H1 (cell line): Measurements from ENCODE around the gene CEACAM16. TPM values are rescaled to one million over a fixed set of nuclear protein-coding genes. Genes with fewer than 3 reads are reported as not detected.

Experiments used
- CTCF ChIA-PET: fragments of 300-600 bp; sonication (Branson Sonifier 250); formaldehyde crosslinking; loops from one replicate; lab custom pipeline; 2021; ENCODE audit not compliant: partially characterized antibody; lab: Charles Lee
- POLR2A ChIA-PET: fragments of 300-600 bp; sonication (Branson Sonifier 250); formaldehyde crosslinking; loops from one replicate; lab custom pipeline; 2021; ENCODE audit warnings: inconsistent platforms; ENCODE audit not compliant: partially characterized antibody; lab: Charles Lee
- DNase-seq, 2 experiments: peaks; one replicate each; pipeline versions ENCODE4 v3.0.0 to v3.0.0-alpha.2; 2010 to 2022; ENCODE audit warnings: low spot score in 2 of 2, low read depth in 1 of 2, mixed read lengths in 1 of 2
- FAIRE-seq: peaks from 2 replicates; lab custom pipeline; 2011; peaks lifted over from hg19 to GRCh38; lab: Jason Lieb, UNC
- H2AFZ ChIP-seq: 2 replicates; pipeline ENCODE4 v1.8.1; 2012; ENCODE audit warnings: low read length, inconsistent platforms
- H2AK5ac ChIP-seq: 2 replicates; pipeline ENCODE4 v1.6.1; 2013; ENCODE audit warnings: low read depth, low read length
- H2BK120ac ChIP-seq: replicated peaks from 2 replicates; pipeline ENCODE3; 2013; ENCODE audit warnings: low read depth, low read length, inconsistent platforms
- H2BK12ac ChIP-seq: 2 replicates; pipeline ENCODE4 v1.6.1; 2013; ENCODE audit warnings: low read depth, low read length
- H2BK15ac ChIP-seq: 2 replicates; pipeline ENCODE4 v1.6.1; 2013; ENCODE audit warnings: low read length
- H2BK20ac ChIP-seq: 2 replicates; pipeline ENCODE4 v1.6.1; 2013; ENCODE audit warnings: low read length
- H2BK5ac ChIP-seq: 2 replicates; pipeline ENCODE4 v1.6.1; 2013; ENCODE audit warnings: low read depth, low read length
- H3K14ac ChIP-seq: 2 replicates; pipeline ENCODE4 v1.6.1; 2013; ENCODE audit warnings: inconsistent platforms; ENCODE audit not compliant: insufficient read length
- H3K18ac ChIP-seq: 2 replicates; pipeline ENCODE4 v1.6.1; 2013; ENCODE audit warnings: low read length; ENCODE audit errors: extremely low read depth
- H3K23ac ChIP-seq: 2 replicates; pipeline ENCODE4 v1.6.1; 2013; ENCODE audit warnings: inconsistent platforms; ENCODE audit not compliant: insufficient read length
- H3K23me2 ChIP-seq: 2 replicates; pipeline ENCODE4 v1.6.1; 2013; ENCODE audit warnings: low read depth, low read length
- H3K27ac ChIP-seq: 2 replicates; pipeline ENCODE4 v1.6.1; 2011; ENCODE audit warnings: low read depth, low read length, inconsistent platforms
- H3K27me3 ChIP-seq, 4 experiments: replicated peaks in 1 of 4; 1 replicate in 1 of 4; 2 replicates in 3 of 4; pipeline versions ENCODE4 v1.6.1 to v1.8.1; 2011 to 2013; ENCODE audit warnings: low read length in 3 of 4, mild to moderate bottlenecking in 3 of 4, inconsistent platforms in 2 of 4, mixed read lengths in 2 of 4, moderate library complexity in 1 of 4; ENCODE audit not compliant: control insufficient read depth in 3 of 4, insufficient read depth in 3 of 4; ENCODE audit errors: extremely low read depth in 1 of 4
- H3K36me3 ChIP-seq, 4 experiments: 2 replicates each; pipeline versions ENCODE4 v1.6.1 to v1.8.1; 2011 to 2013; ENCODE audit warnings: mild to moderate bottlenecking in 4 of 4, low read length in 3 of 4, moderate library complexity in 2 of 4, control low read depth in 1 of 4, inconsistent platforms in 1 of 4; ENCODE audit not compliant: insufficient read depth in 4 of 4, control insufficient read depth in 2 of 4
- H3K4ac ChIP-seq: replicated peaks from 2 replicates; pipeline ENCODE3; 2013; ENCODE audit warnings: low read length, low read depth, mixed read lengths, inconsistent platforms; ENCODE audit not compliant: insufficient read length
- H3K4me1 ChIP-seq, 4 experiments: replicated peaks in 1 of 4; 1 replicate in 1 of 4; 2 replicates in 3 of 4; pipeline versions ENCODE4 v1.6.1 to v1.8.1; 2011 to 2013; ENCODE audit warnings: low read length in 3 of 4, inconsistent platforms in 2 of 4, mixed read lengths in 1 of 4; ENCODE audit not compliant: insufficient read depth in 4 of 4, control insufficient read depth in 3 of 4
- H3K4me2 ChIP-seq, 2 experiments: 2 replicates each; pipeline versions ENCODE4 v1.6.1 to v1.8.1; 2011 to 2013; ENCODE audit warnings: low read depth in 2 of 2, low read length in 2 of 2, control low read depth in 1 of 2, inconsistent platforms in 1 of 2, mild to moderate bottlenecking in 1 of 2; ENCODE audit not compliant: insufficient read depth in 1 of 2
- H3K4me3 ChIP-seq, 4 experiments: fragments of 200-600, 300-600 bp in 1 of 4; sonication (generic), shearing (Covaris generic), sonication (Bioruptor Twin) in 1 of 4; 2 replicates each; pipeline versions ENCODE4 v1.5.1 to v1.8.1; 2011 to 2016; ENCODE audit warnings: low read length in 4 of 4, low read depth in 3 of 4, control low read depth in 2 of 4, inconsistent platforms in 2 of 4, mild to moderate bottlenecking in 2 of 4, mixed read lengths in 1 of 4, moderate library complexity in 1 of 4; ENCODE audit not compliant: insufficient read depth in 2 of 4; ENCODE audit errors: extremely low read depth in 1 of 4
- H3K56ac ChIP-seq: replicated peaks from 2 replicates; pipeline ENCODE3; 2013; ENCODE audit warnings: low read depth, mild to moderate bottlenecking, mixed read lengths, low read length, inconsistent platforms; ENCODE audit not compliant: insufficient read length
- H3K79me1 ChIP-seq: 2 replicates; pipeline ENCODE4 v1.6.1; 2013; ENCODE audit warnings: low read depth, low read length, control low read depth
- H3K79me2 ChIP-seq, 2 experiments: 2 replicates each; pipeline versions ENCODE4 v1.6.1 to v1.8.1; 2012 to 2013; ENCODE audit warnings: low read length in 2 of 2, mild to moderate bottlenecking in 2 of 2, inconsistent platforms in 1 of 2; ENCODE audit not compliant: insufficient read depth in 2 of 2, control insufficient read depth in 1 of 2
- H3K9ac ChIP-seq, 4 experiments: replicated peaks in 1 of 4; 1 replicate in 1 of 4; 2 replicates in 3 of 4; pipeline versions ENCODE4 v1.6.1 to v1.8.1; 2011 to 2013; ENCODE audit warnings: low read depth in 3 of 4, low read length in 3 of 4, control low read depth in 2 of 4, mild to moderate bottlenecking in 2 of 4, moderate library complexity in 2 of 4, inconsistent platforms in 1 of 4; ENCODE audit errors: extremely low read depth in 1 of 4
- H3K9me3 ChIP-seq, 2 experiments: 2 replicates each; pipeline versions ENCODE4 v1.6.1 to v1.8.1; 2012 to 2013; ENCODE audit warnings: mild to moderate bottlenecking in 2 of 2, moderate library complexity in 2 of 2, control low read depth in 1 of 2, inconsistent platforms in 1 of 2, low read depth in 1 of 2, low read length in 1 of 2, mixed read lengths in 1 of 2; ENCODE audit not compliant: insufficient read depth in 2 of 2
- H4K20me1 ChIP-seq, 2 experiments: replicated peaks in 1 of 2; 2 replicates each; pipeline versions ENCODE3 to v1.8.1; 2011 to 2013; ENCODE audit warnings: inconsistent platforms in 2 of 2, low read length in 2 of 2, mild to moderate bottlenecking in 1 of 2; ENCODE audit not compliant: insufficient read depth in 2 of 2, control insufficient read depth in 1 of 2
- H4K5ac ChIP-seq: 2 replicates; pipeline ENCODE4 v1.6.1; 2013; ENCODE audit warnings: low read length, low read depth, mixed read lengths, inconsistent platforms; ENCODE audit not compliant: insufficient read length
- H4K8ac ChIP-seq: 2 replicates; pipeline ENCODE4 v1.8.0; 2013; ENCODE audit warnings: mild to moderate bottlenecking, moderate library complexity, low read length, inconsistent platforms; ENCODE audit not compliant: insufficient read depth; ENCODE audit errors: extremely low read depth
- H4K91ac ChIP-seq: replicated peaks from 2 replicates; pipeline ENCODE3; 2013; ENCODE audit warnings: low read length, mixed read lengths, inconsistent platforms; ENCODE audit not compliant: insufficient read length
- CREB1 ChIP-seq: IDR thresholded peaks from 2 replicates; pipeline ENCODE4 v1.6.1; 2012; ENCODE audit warnings: inconsistent platforms
- CTCF ChIP-seq, 3 experiments: IDR thresholded peaks; 1 replicate in 2 of 3; 2 replicates in 1 of 3; pipeline versions ENCODE4 v1.5.1 to v1.6.1; 2011; ENCODE audit warnings: low read length in 3 of 3, mild to moderate bottlenecking in 3 of 3, inconsistent platforms in 2 of 3, low read depth in 1 of 3, moderate library complexity in 1 of 3; ENCODE audit not compliant: insufficient read depth in 1 of 3; ENCODE audit errors: control extremely low read depth in 1 of 3
- POLR2A ChIP-seq, 2 experiments: IDR thresholded peaks; 1 replicate in 1 of 2; 2 replicates in 1 of 2; pipeline ENCODE4 v1.6.1; 2011; ENCODE audit warnings: low read depth in 2 of 2, low read length in 2 of 2, mild to moderate bottlenecking in 2 of 2; ENCODE audit errors: control extremely low read depth in 1 of 2
- POU5F1 ChIP-seq: IDR thresholded peaks from 2 replicates; pipeline ENCODE4 v1.6.1; 2011; ENCODE audit warnings: low read depth, mild to moderate bottlenecking, low read length, moderate library complexity
- SIRT6 ChIP-seq: IDR thresholded peaks from one replicate; pipeline ENCODE4 v1.7.1; 2012; ENCODE audit warnings: low read length, inconsistent platforms
- SUZ12 ChIP-seq: fragments of 200-600 bp; sonication (generic); IDR thresholded peaks from 2 replicates; pipeline ENCODE4 v1.6.1; 2012; ENCODE audit warnings: mild to moderate bottlenecking, inconsistent platforms, low read length, moderate library complexity, mixed read lengths
- TEAD4 ChIP-seq: IDR thresholded peaks from 2 replicates; pipeline ENCODE4 v1.6.1; 2012; ENCODE audit warnings: low read depth, low read length, inconsistent platforms, mixed read lengths
- WGBS, 2 experiments: shearing (Covaris generic) in 1 of 2; methylation state at CpG; one replicate each; pipeline versions ENCODE4 v1.1.6 to v1.1.7; 2013 to 2015; ENCODE audit warnings: low lambda C conversion rate in 2 of 2, mixed read lengths in 2 of 2, inconsistent platforms in 1 of 2, low coverage in 1 of 2, missing lambda C conversion rate in 1 of 2; ENCODE audit not compliant: insufficient replicate concordance in 2 of 2, insufficient coverage in 1 of 2, insufficient read length in 1 of 2; ENCODE audit errors: extremely low coverage in 1 of 2, missing lambda C conversion rate in 1 of 2; 5-methylcytosine and 5-hydroxymethylcytosine counted together
- polyA plus RNA-seq, 7 experiments: library from polyadenylated mRNA; depleted of rRNA in 3 of 7; stranded (reverse) in 5 of 7; unstranded in 2 of 7; fragments of >200 nt in 5 of 7; fragments of 200-250 nt in 2 of 7; gene quantifications; 1 replicate in 5 of 7; 2 replicates in 1 of 7; 4 replicates in 1 of 7; pipeline versions ENCODE4 v1.2.1 to v1.2.3, GENCODE V29; 2011 to 2013; ENCODE audit warnings: missing spikeins in 2 of 7, mixed read lengths in 2 of 7
- total RNA-seq: library from RNA; stranded (reverse); fragmentation: NEBNext Ultra II Directional; extraction: Animal tissue kit (Norgen Biotek cat#: 25700); gene quantifications from 2 replicates; pipeline ENCODE4 v1.2.1, GENCODE V29; 2021

Gene CEACAM16
- total and polyA plus RNA-seq, 2 of the 8 experiments (the other 6 are each of a cell fraction or from before 2014, with no cell fraction given): not detected

- TF ChIP-seq POU5F1 (no peak), POLR2A (IDR thresholded peaks at IDR 0.05; ENCODE audit: control extremely low read depth in 1 of 2, low read depth in 2 of 2, low read length in 2 of 2) (no peak), SUZ12 (no peak), CREB1 (no peak), TEAD4 (no peak), CTCF (IDR thresholded peaks at IDR 0.05; ENCODE audit: control extremely low read depth in 1 of 3, insufficient read depth in 1 of 3, low read depth in 1 of 3, low read length in 3 of 3) (no peak), SIRT6 (no peak)
- Histone ChIP-seq H3K36me3 (no peaks in the 10 kb centered on the region), H2BK15ac (peak overlapping the region; percentile 61; the same call in 1 of the 2 replicates), H2AFZ (no peak overlapping the region), H3K79me1 (no peaks in the 10 kb centered on the region), H3K18ac (peak overlapping the region; percentile 87; the same call in 1 of the 2 replicates), H2BK120ac (peak overlapping the region; percentile 43), H4K8ac (no peak overlapping the region), H3K14ac (no peak overlapping the region), H3K9ac (no peak overlapping the region), H2BK5ac (no peak overlapping the region), H3K79me2 (no peaks in the 10 kb centered on the region), H4K5ac (no peak overlapping the region), H2AK5ac (no peak overlapping the region), H3K4ac (peak overlapping the region; percentile 78), H3K23ac (no peak overlapping the region), H3K4me2 (no peak overlapping the region), H3K4me1 (peaks cover 0 to 7% (median 2%) of the 10 kb centered on the region in 4 experiments; a peak in 5 of 7 replicates), H4K20me1 (no peaks in the 10 kb centered on the region), H3K4me3 (no peak overlapping the region), H2BK12ac (peak overlapping the region; percentile 14; the same call in 1 of the 2 replicates), H3K27ac (no peak overlapping the region), H2BK20ac (0 out of 2 replicates have a peak overlapping the region, but pooled peaks have one; percentile 61), H3K56ac (no peak overlapping the region), H3K9me3 (no peaks in the 10 kb centered on the region), H3K27me3 (no peaks in the 10 kb centered on the region), H4K91ac (peak overlapping the region; percentile 73), H3K23me2 (no peaks in the 10 kb centered on the region)
- POLR2A ChIA-PET: interaction anchor here (1.2 kb wide), 1 partner anchor 111 kb away, joined by 4 read pairs; no protein-coding TSS in a partner anchor
- DNase-seq (no peak), FAIRE-seq (no peak)
- WGBS, 2 experiments: 76% methylated on average over 20 of the region's 22 CpGs; no CpG with 5 or more reads in 1 of the 2 experiments
- CTCF ChIA-PET: interaction anchor here (0.9 to 11.2 kb wide), 3 partner anchors 9 to 74 kb away, joined by 4 to 134 read pairs (median 10); no protein-coding TSS in a partner anchor
Observed at GRCh38 chr19:44696939-44697669, 1.8 kb upstream of the CEACAM16 start.
